GM19240 (cell line): ENCODE data around the gene RNF44.
"Not testable (repeated sequence)": the region's sequence is repeated elsewhere in the genome, so short reads cannot be mapped to it uniquely, and the experiment has no call there.

Experiments
- DNase-seq: peaks from one replicate; pipeline ENCODE4 v3.0.0; 2011; ENCODE audit warnings: low spot score; ENCODE audit not compliant: insufficient read length

The RNF44 gene

GRCh38 chr5:176521286-176521685, 15.9 kb downstream of the RNF44 start:
- no peak for DNase-seq

GRCh38 chr5:176519810-176520720, 17.1 kb downstream of the RNF44 start:
- no peak for DNase-seq

DNA sequence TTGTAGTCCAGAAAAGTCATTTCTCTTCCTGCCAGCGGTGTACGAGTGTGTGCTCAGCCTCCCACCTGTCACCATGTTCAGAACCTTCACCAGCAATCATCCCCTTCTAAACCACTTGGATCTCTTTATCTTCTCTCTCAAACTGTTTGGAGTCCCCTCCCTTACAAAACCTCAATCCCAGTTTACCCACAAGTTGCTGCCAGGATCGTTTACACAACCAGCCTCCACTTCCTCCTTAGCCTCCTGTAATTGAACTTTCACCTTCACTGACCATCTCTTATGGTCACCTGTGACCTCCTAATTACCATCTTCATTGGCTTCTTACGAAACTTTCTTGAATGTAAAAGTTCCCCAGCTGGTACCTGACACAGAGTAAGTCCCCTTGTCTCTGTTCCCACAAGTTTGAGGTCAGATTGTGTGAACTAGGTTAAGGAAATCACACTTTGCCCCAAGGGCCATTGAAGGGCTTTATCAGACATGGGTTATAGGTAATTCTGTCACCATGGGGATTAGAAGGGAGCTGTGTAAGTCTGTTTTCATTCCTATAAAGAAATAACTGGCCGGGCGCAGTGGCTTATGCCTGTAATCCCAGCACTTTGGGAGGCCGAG, 20.0 kb downstream of the RNF44 start:
- no peak for DNase-seq

DNA sequence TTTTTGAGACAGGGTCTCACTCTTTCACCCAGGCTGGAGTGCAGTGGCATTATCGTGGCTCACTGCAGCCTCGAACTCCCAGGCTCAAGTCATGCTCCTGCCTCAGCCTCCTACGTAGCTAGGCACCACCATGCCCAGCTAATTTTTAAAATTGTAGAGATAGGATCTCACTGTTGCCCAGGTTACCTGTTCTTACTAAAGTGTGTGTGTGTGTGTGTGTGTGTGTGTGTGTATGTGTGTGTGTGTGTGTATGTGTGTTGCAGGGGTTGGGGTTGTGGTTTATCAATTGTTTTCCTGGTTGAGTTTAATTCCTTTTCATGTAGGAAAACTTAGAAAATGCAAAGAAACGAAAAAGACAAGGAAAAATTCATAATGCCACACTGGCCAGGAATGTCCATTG, 21.8 kb downstream of the RNF44 start:
- no peak for DNase-seq

DNA sequence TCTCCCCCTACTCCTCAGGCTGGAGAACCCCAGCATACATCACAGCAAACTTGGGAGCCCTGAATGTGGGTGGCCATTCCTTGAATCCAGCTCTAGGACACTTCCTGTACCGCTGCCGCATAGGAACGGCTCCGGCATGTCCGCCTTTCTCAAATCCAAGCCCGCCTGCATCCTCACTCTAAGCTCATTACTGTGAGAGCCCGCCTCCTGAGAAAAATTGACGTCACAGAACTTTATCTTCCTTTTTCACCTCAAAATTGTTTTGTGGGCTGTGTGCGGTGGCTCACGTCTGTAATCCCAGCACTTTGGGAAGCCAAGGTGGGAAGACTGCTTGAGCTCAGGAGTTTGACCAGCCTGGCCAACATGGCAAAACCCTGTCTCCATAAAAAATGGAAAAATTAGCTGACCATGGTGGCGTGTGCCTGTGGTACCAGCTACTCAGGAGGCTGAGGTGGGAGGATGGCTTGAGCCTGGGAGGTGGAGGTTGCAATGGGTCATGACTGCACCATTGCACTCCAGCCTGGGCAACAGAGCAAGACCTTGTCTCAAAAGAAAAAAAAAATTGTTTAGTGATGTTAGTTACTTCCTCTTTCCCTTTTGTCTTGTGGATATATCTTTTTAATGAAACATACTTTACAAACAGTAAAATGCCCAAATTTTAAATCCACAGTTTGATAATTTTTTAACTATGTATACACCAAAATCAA, 22.8 kb downstream of the RNF44 start:
- no peak for DNase-seq

DNA sequence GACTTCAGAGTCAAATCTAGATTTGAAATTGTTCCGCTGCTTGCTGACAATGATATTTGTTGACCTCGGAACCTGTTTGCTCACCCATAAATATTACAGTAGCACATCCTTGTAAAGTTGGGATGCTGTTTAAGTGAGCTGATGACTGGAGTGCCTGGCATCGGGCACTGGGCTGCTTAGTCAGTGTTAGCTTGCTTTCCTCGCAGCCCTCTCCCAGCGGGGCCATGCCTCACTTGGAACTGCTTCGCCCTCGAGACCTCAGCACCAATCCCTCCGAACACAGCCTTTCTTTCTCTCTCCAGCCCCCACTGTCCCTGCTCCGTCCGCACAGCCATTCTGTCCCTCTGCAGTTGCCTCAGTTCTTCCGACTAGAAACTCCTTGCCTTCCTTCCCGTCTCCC, 23.4 kb downstream of the RNF44 start:
- no peak for DNase-seq

- DNase-seq: no peak
Observed at GRCh38 chr5:176508603-176509002, 28.6 kb downstream of the RNF44 start.

DNA sequence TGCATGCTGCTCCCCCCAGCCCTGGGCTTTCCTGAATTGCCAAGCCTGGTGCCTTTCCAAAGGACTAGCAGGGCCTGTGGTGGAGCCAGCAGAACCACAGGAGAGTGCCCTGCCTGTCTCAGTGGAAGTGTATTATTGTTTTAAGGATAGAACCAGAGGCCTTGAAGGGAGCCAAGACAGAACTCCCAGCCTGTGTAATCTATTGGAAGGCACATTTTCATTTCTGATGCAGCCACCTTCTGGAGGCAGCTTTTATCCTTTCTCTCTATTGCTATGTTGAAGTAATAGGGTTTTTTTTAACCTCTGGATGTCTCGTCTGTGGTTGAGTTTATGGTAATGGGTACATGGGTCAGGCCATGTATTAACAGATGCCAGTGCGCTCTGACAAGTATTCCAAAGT, 29.3 kb downstream of the RNF44 start:
- DNase-seq: no peak

- DNase-seq: no peak
Observed at GRCh38 chr5:176503496-176503895, 33.7 kb downstream of the RNF44 start.

GRCh38 chr5:176501333-176501732, 35.9 kb downstream of the RNF44 start:
- no peak for DNase-seq

GRCh38 chr5:176500511-176500910, 36.7 kb downstream of the RNF44 start:
- DNase-seq: no peak

DNA sequence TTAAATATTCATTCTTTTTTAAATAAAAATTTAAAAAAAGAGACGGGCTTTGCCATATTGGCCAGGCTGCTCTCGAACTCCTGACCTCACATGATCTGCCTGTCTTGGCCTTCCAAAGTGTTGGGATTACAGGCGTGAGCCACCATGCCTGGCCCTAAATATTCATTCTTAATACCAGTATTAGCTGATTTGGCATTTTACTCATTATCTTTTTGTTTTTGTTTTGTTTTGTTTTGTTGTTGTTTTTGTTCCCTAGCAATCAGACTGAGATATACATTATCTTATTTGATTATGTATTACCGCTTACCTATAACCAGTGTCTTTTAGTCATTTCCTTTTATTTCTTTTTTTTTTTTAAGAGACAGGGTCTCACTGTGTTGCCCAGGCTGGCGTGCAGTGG, 37.9 kb downstream of the RNF44 start:
- no peak for DNase-seq

DNA sequence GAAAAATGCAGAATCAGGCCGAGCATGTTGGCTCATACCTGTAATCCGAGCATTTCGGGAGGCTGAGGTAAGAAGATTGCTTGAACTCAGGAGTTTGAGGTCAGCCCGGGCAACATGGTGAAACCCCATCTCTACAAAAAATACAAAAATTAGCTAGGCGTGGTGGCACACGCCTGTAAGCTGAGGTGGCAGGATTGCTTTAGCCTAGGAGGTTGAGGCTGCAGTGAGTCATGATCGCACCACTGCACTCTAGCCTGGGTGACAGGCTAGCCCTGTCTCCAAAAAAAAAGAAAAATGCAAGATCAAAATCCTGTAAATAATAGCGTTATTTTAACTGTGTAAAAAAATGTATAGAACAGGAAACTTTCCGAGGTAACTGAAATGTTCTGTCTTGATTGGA, 39.4 kb downstream of the RNF44 start:
- no peak for DNase-seq

- no peak for DNase-seq
Observed at GRCh38 chr5:176492431-176492830, 44.8 kb downstream of the RNF44 start.

GRCh38 chr5:176491901-176492300, 45.3 kb downstream of the RNF44 start:
- DNase-seq: no peak

- DNase-seq: no peak
Observed at GRCh38 chr5:176491101-176491502, 46.1 kb downstream of the RNF44 start.

- DNase-seq: no peak
Observed at GRCh38 chr5:176490301-176490700, 46.9 kb downstream of the RNF44 start.

GRCh38 chr5:176489077-176489476, 48.1 kb downstream of the RNF44 start:
- DNase-seq: no peak

- not testable (repeated sequence) for DNase-seq
Observed at GRCh38 chr5:176487160-176487559, 50.0 kb downstream of the RNF44 start.

DNA sequence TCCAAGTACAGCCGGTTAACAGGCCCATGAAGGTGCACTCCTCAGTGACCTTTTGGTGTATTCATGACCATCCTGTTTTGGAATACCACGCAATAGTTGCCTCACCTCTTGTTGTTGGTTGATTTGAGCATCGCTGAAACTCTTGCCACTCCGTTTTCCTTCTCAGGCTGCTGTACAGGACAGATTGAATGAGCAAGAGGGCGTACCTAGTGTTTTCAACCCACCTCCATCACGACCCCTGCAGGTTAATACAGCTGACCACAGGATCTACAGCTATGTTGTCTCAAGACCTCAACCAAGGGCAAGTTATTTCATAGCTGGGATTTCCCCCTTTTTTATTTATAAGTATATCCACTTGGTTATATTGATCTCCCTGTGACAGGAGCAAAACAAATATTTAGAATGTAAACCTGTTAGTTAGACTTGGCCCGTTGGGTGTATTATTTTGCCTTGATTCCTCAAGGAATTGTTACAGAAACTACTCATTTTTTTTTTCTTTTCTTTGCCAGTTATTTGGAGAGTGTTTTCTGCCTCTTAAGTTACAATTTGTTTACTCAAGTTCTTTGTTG, 50.9 kb downstream of the RNF44 start:
- no peak for DNase-seq

GRCh38 chr5:176485176-176485575, 52.0 kb downstream of the RNF44 start:
- DNase-seq: no peak

DNA sequence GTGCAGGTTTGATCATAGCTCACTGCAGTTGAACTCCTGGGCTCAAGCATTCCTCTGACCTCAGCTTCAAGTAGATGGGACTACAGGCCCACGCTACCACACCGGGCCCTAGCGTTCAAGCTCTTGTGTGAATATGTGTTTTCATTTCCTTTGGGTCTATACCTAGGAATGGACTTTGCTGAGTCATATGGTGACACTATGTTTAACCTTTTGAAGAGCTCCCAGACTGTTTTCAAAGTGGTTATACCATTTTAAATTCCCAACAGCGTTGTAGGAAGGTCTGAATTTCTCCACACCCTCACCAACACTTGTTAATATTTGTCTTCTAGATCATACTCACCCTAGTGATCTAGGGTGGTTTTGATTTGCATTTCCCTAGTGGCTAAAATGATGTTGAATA, 55.5 kb downstream of the RNF44 start:
- DNase-seq: no peak
